DOHH2 (cell line): Measurements from ENCODE around the gene CA14.

Experiments used
- H3F3A ChIP-seq: fragments of 200-600 bp; sonication (generic), shearing (Covaris generic); 2 replicates; pipeline ENCODE4 v1.6.0; 2016; ENCODE audit warnings: antibody characterized with exemption, mild to moderate bottlenecking; ENCODE audit not compliant: control insufficient read depth, insufficient read depth
- H3K27ac ChIP-seq: fragments of 200-600 bp; sonication (generic); 2 replicates; pipeline ENCODE4 v1.5.1; 2014; ENCODE audit warnings: low read depth, mild to moderate bottlenecking, low read length, moderate library complexity
- H3K27me3 ChIP-seq: fragments of 200-600 bp; sonication (generic); 2 replicates; pipeline ENCODE4 v1.6.1; 2014; ENCODE audit warnings: mild to moderate bottlenecking, low read length, mixed read lengths; ENCODE audit not compliant: control insufficient read depth
- H3K36me3 ChIP-seq: fragments of 200-600 bp; sonication (generic); 2 replicates; pipeline ENCODE4 v1.6.1; 2014; ENCODE audit warnings: mild to moderate bottlenecking, low read length, moderate library complexity, mixed read lengths; ENCODE audit not compliant: control insufficient read depth
- H3K4me1 ChIP-seq: fragments of 200-600 bp; sonication (generic); 2 replicates; pipeline ENCODE4 v1.6.1; 2014; ENCODE audit warnings: mild to moderate bottlenecking, low read length, mixed read lengths; ENCODE audit not compliant: control insufficient read depth
- H3K4me2 ChIP-seq: fragments of 200-600 bp; sonication (generic); 2 replicates; pipeline ENCODE4 v1.6.0; 2014; ENCODE audit warnings: mild to moderate bottlenecking, low read length, moderate library complexity
- H3K4me3 ChIP-seq: fragments of 200-600 bp; sonication (generic); 2 replicates; pipeline ENCODE4 v1.5.1; 2014; ENCODE audit warnings: mild to moderate bottlenecking, low read length, mixed read lengths
- H3K79me2 ChIP-seq: fragments of 200-600 bp; sonication (generic); 2 replicates; pipeline ENCODE4 v1.6.1; 2014; ENCODE audit warnings: mild to moderate bottlenecking, low read length, mixed read lengths; ENCODE audit not compliant: control insufficient read depth
- H3K9me2 ChIP-seq: fragments of 200-600 bp; sonication (generic); replicated peaks from 2 replicates; pipeline ENCODE4 v1.6.1; 2014; ENCODE audit warnings: mild to moderate bottlenecking, low read length, mixed read lengths; ENCODE audit not compliant: control insufficient read depth
- H3K9me3 ChIP-seq: fragments of 200-600 bp; sonication (generic); 2 replicates; pipeline ENCODE4 v1.6.1; 2014; ENCODE audit warnings: antibody characterized with exemption, low read length, mixed read lengths; ENCODE audit not compliant: control insufficient read depth, insufficient read depth
- H4K20me1 ChIP-seq: fragments of 200-600 bp; sonication (generic); 2 replicates; pipeline ENCODE4 v1.6.0; 2014; ENCODE audit warnings: low read depth, mild to moderate bottlenecking, antibody characterized with exemption, low read length, moderate library complexity; ENCODE audit not compliant: control insufficient read depth, insufficient read depth
- EZH2phosphoT487 ChIP-seq: fragments of 200-600 bp; sonication (generic); IDR thresholded peaks from 2 replicates; pipeline ENCODE4 v1.6.1; 2017; ENCODE audit warnings: borderline replicate concordance, mild to moderate bottlenecking, antibody characterized with exemption, low read length, moderate library complexity, mixed read lengths
- TF ChIP-seq, protein P1 (sequence below): fragments of 200-600 bp; sonication (generic); IDR thresholded peaks from one replicate; pipeline ENCODE4 v1.5.1; 2014; ENCODE audit warnings: antibody characterized with exemption, mild to moderate bottlenecking, low read depth, low read length; ENCODE audit not compliant: poor library complexity, severe bottlenecking

The CA14 gene

DNA sequence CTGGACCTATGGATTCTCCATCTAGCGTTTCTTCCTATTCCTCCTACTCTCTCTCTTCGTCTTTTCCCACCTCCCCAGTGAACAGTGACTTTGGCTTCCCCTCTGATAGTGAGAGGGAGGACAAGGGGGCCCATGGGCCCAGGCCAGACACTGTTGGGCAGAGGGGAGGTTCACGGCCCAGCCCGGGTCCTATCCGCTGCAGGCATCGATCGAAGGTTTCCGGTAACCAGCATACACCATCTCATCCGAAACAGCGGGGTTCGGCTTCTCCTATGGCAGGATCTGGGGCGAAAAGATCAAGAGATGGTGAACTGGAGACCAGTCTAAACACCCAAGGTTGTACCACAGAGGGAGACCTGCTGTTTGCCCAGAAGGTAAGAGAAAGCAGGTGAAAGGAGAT, 25.7 kb downstream of the CA14 start:
- Histone ChIP-seq H4K20me1 (no peaks in the 10 kb centered on the region), H3F3A (no peaks in the 10 kb centered on the region), H3K36me3 (no peaks in the 10 kb centered on the region), H3K4me2 (no peak overlapping the region), H3K9me3 (no peaks in the 10 kb centered on the region), H3K79me2 (no peaks in the 10 kb centered on the region), H3K27ac (no peak overlapping the region), H3K4me1 (peaks cover 13% of the 10 kb centered on the region), H3K4me3 (no peak overlapping the region), H3K27me3 (peaks cover 9% of the 10 kb centered on the region; the same call in 1 of the 2 replicates), H3K9me2 (no peaks in the 10 kb centered on the region)
- TF ChIP-seq, protein P1, sequence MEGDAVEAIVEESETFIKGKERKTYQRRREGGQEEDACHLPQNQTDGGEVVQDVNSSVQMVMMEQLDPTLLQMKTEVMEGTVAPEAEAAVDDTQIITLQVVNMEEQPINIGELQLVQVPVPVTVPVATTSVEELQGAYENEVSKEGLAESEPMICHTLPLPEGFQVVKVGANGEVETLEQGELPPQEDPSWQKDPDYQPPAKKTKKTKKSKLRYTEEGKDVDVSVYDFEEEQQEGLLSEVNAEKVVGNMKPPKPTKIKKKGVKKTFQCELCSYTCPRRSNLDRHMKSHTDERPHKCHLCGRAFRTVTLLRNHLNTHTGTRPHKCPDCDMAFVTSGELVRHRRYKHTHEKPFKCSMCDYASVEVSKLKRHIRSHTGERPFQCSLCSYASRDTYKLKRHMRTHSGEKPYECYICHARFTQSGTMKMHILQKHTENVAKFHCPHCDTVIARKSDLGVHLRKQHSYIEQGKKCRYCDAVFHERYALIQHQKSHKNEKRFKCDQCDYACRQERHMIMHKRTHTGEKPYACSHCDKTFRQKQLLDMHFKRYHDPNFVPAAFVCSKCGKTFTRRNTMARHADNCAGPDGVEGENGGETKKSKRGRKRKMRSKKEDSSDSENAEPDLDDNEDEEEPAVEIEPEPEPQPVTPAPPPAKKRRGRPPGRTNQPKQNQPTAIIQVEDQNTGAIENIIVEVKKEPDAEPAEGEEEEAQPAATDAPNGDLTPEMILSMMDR = no peak
- TF ChIP-seq EZH2phosphoT487 = no peak

DNA sequence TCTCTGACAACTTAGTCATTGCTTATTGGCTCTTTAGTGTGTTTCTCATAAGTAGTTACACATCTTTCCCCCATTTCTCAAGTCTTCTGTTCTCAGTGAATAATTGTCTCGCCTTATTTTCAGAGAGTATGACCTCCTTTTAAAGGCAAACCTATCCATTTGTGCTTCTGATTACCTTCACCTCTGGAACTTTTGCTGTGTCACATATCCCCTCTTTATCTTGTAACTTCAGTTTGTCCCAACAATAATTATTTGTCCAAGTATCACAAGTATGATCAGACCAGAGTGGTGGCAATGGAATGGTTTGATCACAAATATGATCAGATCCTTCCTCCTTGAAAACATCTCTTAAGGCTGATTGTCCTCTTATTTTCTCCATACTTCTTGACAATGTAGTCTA, 30.8 kb downstream of the CA14 start:
- Histone ChIP-seq H3K4me2 (no peak overlapping the region), H3F3A (no peaks in the 10 kb centered on the region), H3K36me3 (no peaks in the 10 kb centered on the region), H3K79me2 (peaks cover 6% of the 10 kb centered on the region), H3K4me1 (peaks cover 9% of the 10 kb centered on the region), H3K4me3 (no peak overlapping the region), H3K27me3 (peaks cover 9% of the 10 kb centered on the region; the same call in 1 of the 2 replicates), H4K20me1 (no peaks in the 10 kb centered on the region), H3K9me2 (no peaks in the 10 kb centered on the region), H3K9me3 (no peaks in the 10 kb centered on the region), H3K27ac (no peak overlapping the region)
- TF ChIP-seq, protein P1 = no peak
- no peak for TF ChIP-seq EZH2phosphoT487

DNA sequence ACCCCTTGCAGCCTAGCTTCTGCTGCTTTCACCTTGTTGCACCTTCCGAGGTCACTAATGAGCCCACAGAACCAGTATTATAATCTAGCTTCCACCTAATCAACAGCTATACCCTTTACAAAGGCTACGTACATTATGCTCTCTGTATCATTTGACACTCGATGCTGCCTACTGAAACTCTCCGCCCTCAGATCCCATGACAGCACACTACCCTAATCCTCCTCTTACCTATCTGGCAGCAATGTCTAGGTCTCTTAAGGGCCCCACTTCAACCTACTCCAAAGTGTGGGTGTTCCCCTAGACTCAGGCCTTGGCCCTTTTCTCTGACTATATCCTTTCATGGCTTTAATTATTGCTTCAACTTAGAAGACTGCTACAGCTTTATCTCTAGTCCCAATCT, 31.2 kb downstream of the CA14 start:
- Histone ChIP-seq H4K20me1 (no peaks in the 10 kb centered on the region), H3F3A (no peaks in the 10 kb centered on the region), H3K27me3 (peaks cover 9% of the 10 kb centered on the region; the same call in 1 of the 2 replicates), H3K4me1 (peaks cover 10% of the 10 kb centered on the region), H3K79me2 (peaks cover 11% of the 10 kb centered on the region), H3K27ac (no peak overlapping the region), H3K36me3 (no peaks in the 10 kb centered on the region), H3K9me2 (no peaks in the 10 kb centered on the region), H3K4me3 (no peak overlapping the region), H3K9me3 (no peaks in the 10 kb centered on the region), H3K4me2 (no peak overlapping the region)
- no peak for TF ChIP-seq EZH2phosphoT487
- TF ChIP-seq, protein P1 = no peak
